NCI-H345 treated with DMSO at 0.1 percent for 48 hours (cell line): ENCODE measurements around the gene RBL1.
"Not testable (repeated sequence)": the region's sequence is repeated elsewhere in the genome, so short reads cannot be mapped to it uniquely, and the experiment has no call there.

Source experiments
- DNase-seq: peaks from one replicate; lab custom pipeline; 2025; ENCODE audit not compliant: unreplicated experiment; lab: John Stamatoyannopoulos, UW

The RBL1 gene

DNA sequence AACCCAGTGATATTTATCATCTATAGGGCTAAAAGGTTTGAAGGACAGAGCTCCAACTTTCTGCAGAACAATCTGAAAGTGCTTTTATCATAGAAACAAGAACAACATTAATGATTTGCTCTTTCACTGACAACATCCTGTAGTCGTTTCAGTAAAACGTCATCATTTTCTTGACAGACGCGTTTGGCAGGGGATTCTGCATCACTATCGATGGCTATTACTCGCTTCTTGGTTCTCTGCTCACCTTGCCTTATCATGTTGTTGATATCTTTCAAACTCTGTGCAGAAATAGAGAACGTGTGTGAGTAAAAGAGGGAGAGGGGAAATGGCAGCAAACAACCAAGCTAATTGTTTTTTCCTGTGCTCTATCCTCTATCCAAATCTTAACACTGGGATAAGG, 97.1 kb downstream of the RBL1 start:
- no peak for DNase-seq

DNA sequence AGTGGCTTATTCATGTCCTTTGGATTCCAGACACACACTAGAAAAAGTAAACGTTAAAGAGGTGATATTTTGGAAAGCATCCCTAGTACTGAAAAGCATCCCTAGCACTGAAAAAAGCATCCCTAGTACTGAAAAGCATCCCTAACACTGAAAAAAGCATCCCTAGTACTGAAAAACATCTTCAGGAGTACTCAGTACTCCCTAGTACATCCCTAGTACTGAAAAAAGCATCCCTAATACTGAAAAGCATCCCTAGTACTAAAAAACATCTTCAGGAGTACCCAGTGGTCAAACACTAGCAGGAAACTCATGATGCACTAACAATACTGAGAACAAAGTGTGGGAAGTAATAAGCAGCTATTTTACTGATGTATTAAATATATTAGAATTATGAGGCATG, 98.7 kb downstream of the RBL1 start:
- no peak for DNase-seq

- not testable (repeated sequence) for DNase-seq
These were observed 101.6 kb downstream of the RBL1 start for GRCh38 chr20:36994221-36994620.

DNA sequence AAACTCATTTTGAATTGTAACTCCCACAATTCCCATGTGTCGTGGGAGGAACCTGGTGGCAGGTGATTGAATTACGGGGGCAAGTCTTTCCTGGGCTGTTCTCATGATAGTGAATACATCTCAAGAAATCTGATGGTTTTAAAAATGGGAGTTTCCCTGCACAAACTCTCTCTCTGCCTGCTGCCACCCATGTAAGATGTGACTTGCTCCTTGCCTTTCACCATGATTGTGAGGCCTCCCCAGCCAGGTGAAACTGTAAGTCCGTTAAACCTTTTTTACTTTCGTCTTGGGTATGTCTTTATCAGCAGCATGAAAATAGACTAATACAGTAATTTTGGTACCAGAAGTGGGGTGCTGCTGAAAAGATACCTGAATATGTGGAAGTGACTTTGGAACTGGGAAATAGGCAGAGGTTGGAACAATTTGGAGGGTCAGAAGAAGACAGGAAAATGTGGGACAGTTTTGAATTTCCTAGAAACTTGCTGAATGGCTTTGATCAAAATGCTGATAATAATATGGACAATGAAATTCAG, 102.9 kb downstream of the RBL1 start:
- no peak for DNase-seq

DNA sequence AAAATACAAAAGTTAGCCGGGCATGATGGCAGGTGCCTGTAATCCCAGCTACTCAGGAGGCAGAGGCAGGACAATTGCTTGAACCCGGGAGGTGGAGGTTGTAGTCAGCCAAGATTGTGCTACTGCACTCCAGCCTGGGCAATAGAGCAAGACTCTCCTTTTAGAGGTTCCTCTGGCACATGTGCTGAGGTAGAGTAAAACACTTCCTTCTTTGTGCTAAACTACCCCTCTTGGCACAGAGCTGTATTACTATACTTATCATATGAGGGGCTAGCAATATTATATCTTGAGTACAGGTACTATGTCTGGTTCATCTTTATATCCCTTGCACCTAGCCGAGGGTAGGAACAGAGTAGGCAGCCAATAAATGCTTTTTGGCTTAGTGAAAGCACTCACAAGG, 104.1 kb downstream of the RBL1 start:
- no peak for DNase-seq

- no peak for DNase-seq
These were observed 106.0 kb downstream of the RBL1 start for GRCh38 chr20:36989797-36990196.

DNA sequence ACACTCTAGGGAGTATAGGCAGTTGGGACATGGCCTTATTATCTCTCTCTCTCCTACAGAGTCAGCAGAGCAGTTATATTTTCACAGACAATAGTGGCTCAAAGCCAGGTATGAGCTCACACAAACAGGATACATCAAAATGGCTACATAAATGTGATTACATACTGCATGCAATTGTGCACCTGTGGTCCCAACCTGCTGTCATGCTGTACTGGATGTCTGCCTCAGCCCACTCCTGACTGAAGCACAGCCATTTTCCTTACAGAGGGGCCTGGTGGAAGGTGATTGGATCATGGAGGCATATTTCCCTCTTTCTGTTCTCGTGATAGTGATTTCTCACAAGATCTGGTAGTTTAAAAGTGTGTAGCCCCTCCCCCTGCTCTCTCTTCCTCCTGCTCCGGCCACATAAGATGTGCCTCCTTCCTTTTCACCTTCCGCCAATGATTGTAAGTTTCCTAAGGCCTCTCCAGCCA, 107.3 kb downstream of the RBL1 start:
- no peak for DNase-seq

GRCh38 chr20:36984257-36984638, 111.5 kb downstream of the RBL1 start:
- no peak for DNase-seq

DNA sequence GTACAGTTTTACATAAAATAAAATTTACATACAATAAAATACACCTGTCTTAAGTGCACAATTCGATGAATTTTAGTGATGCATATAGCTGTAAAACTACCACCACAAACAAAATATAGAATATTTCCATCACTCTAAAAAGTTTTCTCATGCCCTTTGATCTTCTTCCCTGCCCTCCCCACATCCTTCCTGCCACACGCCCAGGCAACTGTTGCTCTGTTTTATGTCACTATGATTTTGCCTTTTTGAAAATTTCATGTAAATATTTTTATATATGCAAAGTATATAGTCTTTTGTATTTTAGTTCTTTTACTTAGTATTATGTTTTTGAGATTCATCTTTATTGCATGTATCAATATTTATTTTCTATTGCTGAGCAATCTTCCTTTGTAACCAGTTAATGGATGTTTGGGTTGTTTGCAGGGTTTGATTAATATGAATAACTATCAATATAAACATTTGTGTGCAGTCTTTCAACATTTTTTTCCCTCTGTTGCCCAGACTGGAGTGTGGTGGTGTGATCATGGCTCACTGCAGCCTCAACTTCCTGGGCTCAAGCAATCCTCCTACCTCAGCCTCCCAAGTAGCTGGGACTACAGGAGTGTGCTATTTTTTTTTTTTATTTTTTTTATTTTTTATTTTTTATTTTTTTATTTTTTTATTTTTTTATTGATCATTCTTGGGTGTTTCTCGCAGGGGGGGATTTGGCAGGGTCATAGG, 120.5 kb downstream of the RBL1 start:
- DNase-seq: no peak

GRCh38 chr20:36974660-36975059, 121.1 kb downstream of the RBL1 start:
- DNase-seq: no peak

GRCh38 chr20:36971103-36971502, 124.7 kb downstream of the RBL1 start:
- DNase-seq: no peak

DNA sequence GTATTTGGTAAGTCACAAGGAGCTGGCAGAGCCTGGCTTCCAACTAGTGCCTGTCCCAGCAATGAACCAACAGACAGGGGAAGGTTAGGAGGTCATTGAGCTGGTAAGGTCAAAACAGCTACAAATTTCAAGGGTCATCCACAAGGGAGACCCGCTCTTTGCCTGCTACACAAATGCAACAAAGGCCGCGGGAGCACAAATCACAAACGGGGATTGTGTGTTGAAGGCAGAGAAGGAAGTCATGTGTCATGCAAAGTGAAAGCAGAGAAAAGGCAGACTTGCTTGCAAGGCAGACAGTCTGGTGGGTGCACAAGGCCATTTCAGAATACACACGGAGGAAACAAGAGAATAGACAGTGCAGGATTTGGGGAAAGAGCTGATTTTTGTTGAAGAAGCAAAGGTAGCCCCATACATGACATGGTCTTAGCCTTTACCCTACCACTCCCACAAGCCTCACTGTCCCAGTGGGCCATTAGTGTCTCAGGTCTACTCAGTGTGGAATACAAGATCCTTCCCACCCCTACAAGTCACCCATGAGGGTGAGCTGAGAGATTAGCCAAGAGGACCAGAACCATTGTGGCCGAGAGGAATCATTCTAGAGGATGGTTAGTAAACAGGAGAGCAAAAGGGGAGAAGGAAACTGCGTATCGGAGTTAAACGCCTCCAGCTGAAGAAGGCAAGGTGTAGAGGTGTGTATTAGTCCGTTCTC, 126.2 kb downstream of the RBL1 start:
- DNase-seq: no peak

DNA sequence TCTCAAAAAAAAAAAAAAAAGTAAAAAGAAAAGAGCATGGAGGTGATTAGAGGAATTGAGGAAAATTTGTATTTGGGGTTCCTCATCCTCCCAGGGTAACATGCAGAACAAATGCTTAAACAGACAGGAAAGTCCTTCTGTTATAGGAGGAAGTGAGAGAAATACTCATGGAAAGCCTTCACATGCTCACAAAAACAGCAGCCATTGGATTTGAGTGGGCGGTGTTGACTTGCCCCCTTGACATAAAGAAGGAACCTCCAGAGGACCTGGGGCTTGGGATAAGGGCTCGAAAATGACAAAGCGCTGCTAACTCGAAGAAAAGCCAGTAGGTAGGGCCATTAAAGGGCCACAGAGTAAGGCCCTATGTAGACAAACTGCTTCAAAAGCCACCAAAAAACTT, 126.7 kb downstream of the RBL1 start:
- no peak for DNase-seq

- no peak for DNase-seq
These were observed 128.2 kb downstream of the RBL1 start for GRCh38 chr20:36967636-36968035.

DNA sequence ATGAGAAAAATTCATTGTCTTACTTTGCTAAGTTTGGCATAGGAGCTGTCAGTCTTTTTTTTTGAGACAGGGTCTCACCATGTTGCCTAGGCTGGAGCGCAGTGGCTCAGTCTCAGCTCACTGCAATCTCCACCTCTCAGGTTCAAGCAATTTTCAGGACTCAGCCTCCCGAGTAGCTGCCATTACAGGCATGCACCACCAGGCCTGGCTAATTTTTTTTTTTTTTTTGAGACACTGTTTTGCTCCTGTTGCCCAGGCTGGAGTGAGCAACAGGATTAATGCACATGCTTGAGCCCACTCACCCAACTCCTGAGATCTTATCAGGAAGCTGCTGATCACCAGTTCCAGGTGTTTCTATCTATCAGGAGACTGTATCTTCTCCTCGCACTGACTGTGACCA, 128.8 kb downstream of the RBL1 start:
- DNase-seq: not testable (repeated sequence)

- not testable (repeated sequence) for DNase-seq
These were observed 133.3 kb downstream of the RBL1 start for GRCh38 chr20:36962354-36962941.

DNA sequence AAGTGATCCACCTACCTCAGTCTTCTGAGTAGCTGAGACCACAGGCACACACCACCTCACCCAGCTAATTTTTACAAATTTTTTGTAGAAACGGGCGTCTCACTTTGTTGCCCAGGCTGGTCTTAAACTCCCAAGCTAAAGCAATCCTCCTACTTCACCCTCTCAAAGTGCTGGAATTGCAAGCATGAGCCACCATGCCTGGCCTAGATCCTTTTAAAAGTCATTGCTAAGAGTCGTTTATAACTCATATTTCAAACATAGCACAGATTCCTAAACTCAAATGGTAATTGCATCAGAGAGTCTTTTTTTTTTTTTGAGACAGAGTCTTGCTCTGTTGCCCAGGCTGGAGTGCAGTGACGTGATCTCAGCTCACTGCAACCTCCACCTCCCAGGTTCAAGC, 136.6 kb downstream of the RBL1 start:
- no peak for DNase-seq

- DNase-seq: no peak
These were observed 137.7 kb downstream of the RBL1 start for GRCh38 chr20:36957875-36958667.

GRCh38 chr20:36956674-36957073, 139.1 kb downstream of the RBL1 start:
- no peak for DNase-seq

GRCh38 chr20:36956016-36956415, 139.8 kb downstream of the RBL1 start:
- DNase-seq: no peak
